HG03457 (cell line): ENCODE data around the gene EEF1G.
"Not testable (repeated sequence)": the region's sequence is repeated elsewhere in the genome, so short reads cannot be mapped to it uniquely, and the experiment has no call there.

Experiments used
- ATAC-seq: cut with Tn5 transposase; IDR thresholded peaks from one replicate; pipeline ENCODE4 v1.9.1; 2021; ENCODE audit warnings: moderate number of reproducible peaks; ENCODE audit not compliant: unreplicated experiment

Gene EEF1G

DNA sequence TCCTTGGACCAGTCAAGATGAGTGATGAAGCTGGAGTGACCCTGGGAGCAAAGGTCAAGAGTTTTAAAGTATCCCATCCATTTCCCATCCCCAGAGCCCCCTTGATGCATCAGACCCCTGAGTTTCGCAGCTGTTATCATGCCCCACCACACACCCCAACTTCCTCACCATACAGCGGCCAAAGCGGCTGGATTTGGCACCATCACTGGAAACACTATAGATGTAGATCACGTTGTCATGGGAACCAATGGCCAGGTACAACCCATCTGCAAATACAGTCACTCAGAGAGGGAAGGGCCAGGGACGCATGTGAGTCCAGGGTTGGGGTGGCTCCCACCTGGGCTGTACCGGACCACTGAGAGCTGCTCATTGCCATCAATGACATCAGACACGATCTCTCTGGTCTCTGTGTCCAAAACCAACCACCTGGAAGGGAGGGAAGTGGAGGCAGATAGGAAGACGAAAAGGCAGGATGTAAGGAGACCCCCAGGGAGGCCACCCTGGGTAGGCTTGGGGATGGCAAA is 30.1 kb upstream of the EEF1G start:
- no peak for ATAC-seq

DNA sequence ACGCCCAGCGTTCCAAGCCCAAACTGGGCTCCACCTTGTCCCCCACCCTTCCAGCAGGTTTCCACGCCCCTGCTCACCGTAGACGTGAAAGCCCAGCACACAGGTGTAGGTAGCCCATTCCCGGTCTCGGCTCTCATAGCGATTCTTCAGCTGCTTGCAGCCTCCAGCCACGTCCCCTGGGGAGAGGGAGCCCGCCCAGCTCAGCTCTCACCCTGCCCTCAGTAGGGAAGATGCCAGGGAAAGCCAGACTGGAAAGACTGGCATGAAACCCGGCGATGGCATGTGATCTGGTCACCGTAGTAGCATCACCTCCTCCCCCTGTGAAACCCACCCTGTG is 29.3 kb upstream of the EEF1G start:
- no peak for ATAC-seq

GRCh38 chr11:62602141-62603071 is 28.7 kb upstream of the EEF1G start:
- no peak for ATAC-seq

DNA sequence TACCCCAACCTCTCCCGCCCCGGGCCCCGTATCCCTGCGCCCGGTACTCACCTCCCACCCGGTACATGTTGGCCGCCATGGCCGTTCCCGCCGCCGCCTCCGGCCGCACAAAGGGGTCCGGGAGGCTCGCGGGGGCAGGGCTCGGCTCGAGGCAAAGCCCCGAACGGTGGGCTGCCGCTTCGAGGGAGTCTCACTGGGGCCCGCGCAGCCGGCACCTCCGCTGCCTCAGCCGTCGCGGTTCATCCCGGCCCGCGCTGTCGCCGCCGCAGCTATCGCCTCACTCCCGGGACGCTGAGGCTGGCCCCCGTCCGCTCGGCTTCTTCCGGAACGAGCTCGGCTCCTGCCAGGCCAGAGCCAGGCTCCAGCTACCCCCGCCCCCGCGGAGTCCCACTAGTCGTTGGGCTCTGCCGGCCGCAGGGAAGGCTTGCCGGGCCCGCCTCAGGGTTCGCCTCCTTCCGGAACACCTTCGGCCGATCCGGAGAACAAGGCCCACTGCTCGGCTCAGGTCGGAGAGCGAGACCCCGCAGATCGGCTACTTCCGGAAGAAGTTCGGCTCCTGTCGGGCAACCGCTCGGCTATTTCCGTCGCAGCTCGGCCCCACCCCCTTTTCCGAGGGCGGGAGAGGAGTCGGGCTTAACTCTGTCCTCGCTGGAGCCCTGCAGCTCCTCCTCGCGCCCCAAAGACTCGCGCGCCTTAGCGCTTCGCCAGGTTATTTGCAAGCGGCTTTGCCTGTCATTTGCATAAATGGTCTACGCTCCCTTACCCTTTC is 27.9 kb upstream of the EEF1G start, which contains the start of gene MTA2:
MTA2 (minus strand) TSS at position 494 of the 769 bp plus-strand sequence; CDS start at position 79, 415 bp downstream.
- peak; percentile 59 for ATAC-seq

DNA sequence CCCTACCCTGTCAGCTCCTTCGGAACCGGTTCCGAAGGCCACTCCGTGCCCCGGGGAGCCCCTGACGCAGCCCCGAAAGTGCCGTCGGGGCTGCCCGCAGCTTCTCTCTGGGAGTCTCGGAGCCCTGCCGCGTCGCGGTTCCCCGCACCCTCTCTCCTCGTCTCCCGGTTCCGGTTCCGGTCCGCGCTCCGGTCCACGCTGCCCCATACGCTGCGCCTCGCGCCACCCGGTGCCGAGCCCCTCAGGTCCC is 27.4 kb upstream of the EEF1G start:
- peak; percentile 8 for ATAC-seq

GRCh38 chr11:62600367-62601121 is 26.9 kb upstream of the EEF1G start:
- no peak for ATAC-seq

GRCh38 chr11:62599901-62600300 is 26.2 kb upstream of the EEF1G start:
- ATAC-seq = no peak

- peak; percentile 30 for ATAC-seq
Observed at GRCh38 chr11:62599069-62599696, 25.5 kb upstream of the EEF1G start.

DNA sequence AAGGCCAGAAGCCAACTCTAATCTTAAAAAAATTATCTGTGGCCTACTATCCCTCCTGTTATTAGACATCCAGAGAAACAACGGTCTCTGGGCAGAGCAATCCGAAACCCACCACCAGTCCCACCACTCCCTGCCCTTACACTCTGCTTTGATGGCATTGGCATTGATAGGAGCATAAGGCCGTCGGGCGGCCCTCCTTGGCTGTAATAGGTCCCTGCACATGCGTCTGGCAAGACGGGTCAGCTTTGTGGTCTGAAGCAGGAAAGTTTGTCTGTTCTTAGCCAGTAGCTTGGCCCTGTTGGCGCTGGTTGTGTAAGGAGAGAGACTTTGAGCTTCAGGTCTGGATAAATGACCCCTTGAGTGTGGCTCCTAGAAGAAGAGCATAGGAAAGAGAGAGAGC is 21.4 kb upstream of the EEF1G start:
- ATAC-seq = no peak

DNA sequence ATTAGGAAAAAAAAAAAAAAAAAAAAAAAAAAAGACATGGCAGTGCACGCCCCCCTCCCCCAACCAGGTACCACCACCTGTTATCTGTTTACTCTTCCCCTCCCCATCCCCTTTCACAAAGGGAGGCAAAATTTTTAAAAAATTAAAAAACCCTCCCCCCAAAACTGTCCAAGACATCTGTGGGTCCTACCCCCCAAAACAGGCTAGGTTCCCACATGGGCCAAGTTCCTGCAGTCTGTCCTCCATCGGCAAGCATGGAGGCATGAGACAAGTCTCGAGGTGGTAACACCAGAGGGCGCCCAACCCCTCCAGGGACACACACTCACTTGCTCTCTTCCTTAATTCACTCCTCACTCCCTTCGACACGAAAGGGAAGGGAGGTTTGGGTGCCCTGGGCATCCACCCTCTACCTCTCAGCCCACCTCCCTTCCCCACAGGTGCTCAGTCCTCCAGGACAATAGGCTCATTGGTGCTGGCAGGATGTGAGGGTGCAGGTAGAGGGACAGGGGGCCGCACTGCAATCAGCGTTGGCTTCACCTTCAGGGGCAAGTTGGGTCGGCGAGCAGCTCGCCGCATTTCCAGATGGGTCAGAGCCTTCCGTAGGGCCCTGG is 19.8 kb upstream of the EEF1G start:
- no peak for ATAC-seq

DNA sequence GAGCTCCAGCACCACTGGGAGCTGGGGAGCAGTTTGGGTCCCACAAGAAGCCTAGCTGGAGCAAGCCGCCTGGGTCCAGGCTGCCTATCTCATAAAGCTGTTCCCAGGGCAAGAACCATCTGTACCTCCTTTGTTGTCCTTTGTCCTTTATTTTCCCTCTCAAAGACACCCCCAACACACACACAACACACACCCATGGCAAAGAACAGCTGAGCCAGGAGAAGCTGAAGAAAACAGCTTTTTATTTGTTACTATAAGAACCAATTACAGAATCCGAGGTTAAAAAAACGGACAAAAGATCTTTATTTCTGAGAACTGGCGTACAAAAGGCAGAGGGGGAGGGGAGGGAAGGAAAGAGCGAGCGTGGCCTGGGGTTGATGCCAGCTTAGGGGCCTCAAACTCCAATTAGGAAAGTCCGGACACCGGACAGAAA is 19.3 kb upstream of the EEF1G start:
- ATAC-seq = no peak

DNA sequence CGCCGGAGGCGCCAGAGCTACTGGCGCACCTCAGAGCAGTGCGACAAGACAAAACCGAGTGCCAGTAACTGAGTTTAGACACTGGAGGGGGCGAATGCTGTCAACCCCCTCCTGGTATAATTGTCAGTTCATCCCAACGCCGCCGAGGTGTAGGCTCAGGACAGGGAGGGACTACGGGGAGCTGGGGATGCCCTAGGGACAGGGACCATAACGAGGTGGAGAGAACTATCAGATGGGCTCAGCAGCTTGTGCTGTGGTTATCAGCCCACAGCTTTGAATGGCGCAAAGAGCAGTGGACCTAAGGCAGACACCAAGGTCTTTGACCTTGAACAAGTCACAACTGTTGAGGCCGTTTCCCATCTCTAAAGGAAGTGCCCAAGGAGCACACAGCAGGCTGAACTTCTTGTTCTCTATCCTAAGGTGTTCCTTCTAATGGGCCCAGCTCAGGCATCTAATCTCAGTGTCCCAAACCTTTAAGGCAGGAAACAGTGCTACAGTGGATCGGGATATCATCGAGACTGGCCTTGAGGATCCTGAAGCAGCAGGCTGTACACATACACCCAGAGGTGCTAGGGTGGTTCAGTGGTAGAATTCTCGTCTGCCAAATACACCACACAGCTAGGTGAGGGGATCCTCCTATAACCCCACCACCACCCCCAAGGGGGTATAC is 18.6 kb upstream of the EEF1G start:
- ATAC-seq = no peak

- ATAC-seq = peak; percentile 72
Observed at GRCh38 chr11:62591448-62592145, 17.9 kb upstream of the EEF1G start, which contains the start of gene TUT1. TSS of gene TUT1 (minus strand) at chr11:62591523. CDS start at chr11:62591485, 38 bp downstream.

GRCh38 chr11:62588966-62589637 is 15.4 kb upstream of the EEF1G start:
- ATAC-seq = no peak

GRCh38 chr11:62585356-62585755 is 11.7 kb upstream of the EEF1G start:
- not testable (repeated sequence) for ATAC-seq

DNA sequence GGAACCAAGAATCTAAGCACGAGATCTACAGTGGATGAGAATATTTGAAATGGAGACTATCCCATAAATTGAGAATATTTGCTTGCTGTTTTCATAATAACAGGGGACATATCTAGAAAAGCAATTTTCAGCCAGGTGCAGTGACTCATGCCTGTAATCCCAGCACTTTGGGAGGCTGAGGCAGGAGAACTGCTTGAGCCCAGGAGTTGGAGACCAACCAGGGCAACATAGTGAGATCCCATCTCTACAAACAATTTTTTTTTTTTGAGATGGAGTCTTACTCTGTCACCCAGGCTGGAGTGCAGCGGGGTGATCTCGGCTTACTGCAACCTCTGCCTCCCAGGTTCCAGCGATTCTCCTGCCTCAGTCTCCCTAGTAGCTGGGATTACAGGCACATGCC is 8.0 kb upstream of the EEF1G start:
- ATAC-seq = not testable (repeated sequence)

DNA sequence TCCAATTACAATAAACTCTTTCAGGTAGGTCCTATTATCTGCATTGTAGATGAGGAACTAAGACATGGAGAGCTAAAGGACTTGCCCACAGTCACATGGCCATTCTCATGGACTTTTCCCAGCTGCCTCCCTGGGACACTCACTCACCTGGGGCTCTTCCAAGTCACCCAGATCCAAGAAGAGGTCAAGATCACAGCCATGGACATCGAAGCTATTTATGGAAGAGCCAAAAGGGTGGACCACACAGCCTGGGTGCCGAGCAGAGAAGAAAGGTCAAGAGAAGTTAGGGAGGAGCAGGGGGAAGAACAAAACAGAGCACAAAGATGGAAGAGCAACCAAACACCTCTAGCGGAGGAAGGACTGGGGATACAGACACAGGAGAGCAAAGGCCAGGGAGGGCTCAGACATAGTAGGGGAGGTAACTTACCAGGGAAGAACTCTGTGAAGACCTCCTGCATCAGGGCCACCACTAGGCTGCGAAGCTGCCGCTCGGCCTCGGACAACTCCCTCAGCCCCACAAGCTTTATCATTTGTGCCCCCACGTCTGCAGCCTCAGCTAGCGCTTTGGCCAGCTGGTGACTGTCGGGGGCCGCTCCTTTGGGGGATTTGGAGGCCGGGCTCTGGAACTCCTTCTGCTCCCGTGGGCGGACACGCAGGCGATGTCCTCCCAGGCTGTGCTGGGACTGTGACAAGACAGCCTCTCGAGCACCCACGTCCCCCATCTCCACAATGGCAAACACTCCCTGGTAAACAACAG is 7.4 kb upstream of the EEF1G start:
- no peak for ATAC-seq

DNA sequence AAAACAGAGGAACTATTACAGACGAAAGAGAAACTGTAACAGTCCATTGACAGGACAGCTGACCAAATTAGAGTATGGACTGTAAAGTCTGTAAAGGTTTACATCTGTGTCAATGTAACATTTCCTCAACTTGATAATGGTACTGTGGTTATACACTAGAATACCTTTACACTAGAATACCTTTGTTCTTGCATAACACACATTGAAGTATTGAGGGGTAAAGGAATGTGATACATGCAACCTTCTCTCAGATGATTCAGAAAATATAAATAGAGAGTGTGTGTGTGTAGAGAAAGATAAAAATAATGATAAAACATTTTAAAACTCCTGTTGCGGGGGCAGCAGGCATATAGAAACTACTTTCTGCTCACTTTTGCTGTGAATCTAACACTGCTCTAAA is 5.6 kb upstream of the EEF1G start:
- no peak for ATAC-seq
